Smooth muscle cell (in vitro differentiated cells): Measurements from ENCODE around the gene FGF18. TPM values are rescaled to one million over a fixed set of nuclear protein-coding genes. Genes with fewer than 3 reads are reported as not detected.

Source experiments
- DNase-seq: peaks from one replicate; lab custom pipeline; 2025; ENCODE audit not compliant: unreplicated experiment; lab: John Stamatoyannopoulos, UW
- H2AFZ ChIP-seq: fragments of 200-600 bp; sonication (generic); 2 replicates; pipeline ENCODE4 v1.6.0; 2016; ENCODE audit warnings: antibody characterized with exemption, low read depth, mild to moderate bottlenecking
- H3F3A ChIP-seq: fragments of 200-600 bp; sonication (generic); 2 replicates; pipeline ENCODE4 v1.6.0; 2017; ENCODE audit warnings: antibody characterized with exemption, low read depth
- H3K27ac ChIP-seq: fragments of 200-600 bp; sonication (generic); 2 replicates; pipeline ENCODE4 v1.5.1; 2016; ENCODE audit warnings: low read depth, mild to moderate bottlenecking
- H3K27me3 ChIP-seq: fragments of 200-600 bp; sonication (generic); 2 replicates; pipeline ENCODE4 v1.6.1; 2016; ENCODE audit warnings: low read depth, mild to moderate bottlenecking
- H3K36me3 ChIP-seq: fragments of 200-600 bp; sonication (generic); 2 replicates; pipeline ENCODE4 v1.5.1; 2016; ENCODE audit warnings: low read depth
- H3K4me1 ChIP-seq: fragments of 200-600 bp; sonication (generic); 2 replicates; pipeline ENCODE4 v1.5.1; 2016; ENCODE audit warnings: low read depth
- H3K4me2 ChIP-seq: fragments of 200-600 bp; sonication (generic); 2 replicates; pipeline ENCODE4 v1.6.0; 2016; ENCODE audit warnings: mild to moderate bottlenecking
- H3K4me3 ChIP-seq: fragments of 200-600 bp; sonication (generic); 2 replicates; pipeline ENCODE4 v1.5.1; 2016; ENCODE audit warnings: mild to moderate bottlenecking
- H3K79me2 ChIP-seq: fragments of 200-600 bp; sonication (generic); 2 replicates; pipeline ENCODE4 v1.6.0; 2016; ENCODE audit warnings: low read depth, mild to moderate bottlenecking
- H3K9ac ChIP-seq: fragments of 200-600 bp; sonication (generic); 2 replicates; pipeline ENCODE4 v1.6.0; 2016; ENCODE audit warnings: low read depth
- H3K9me3 ChIP-seq: fragments of 200-600 bp; sonication (generic); replicated peaks from 2 replicates; pipeline ENCODE4 v1.5.1; 2016; ENCODE audit warnings: low read depth
- H4K20me1 ChIP-seq: fragments of 200-600 bp; sonication (generic); 2 replicates; pipeline ENCODE4 v1.6.0; 2016; ENCODE audit warnings: low read depth
- WGBS: methylation state at CpG from one replicate; pipeline ENCODE4 v1.1.7; 2016; ENCODE audit warnings: low lambda C conversion rate; 5-methylcytosine and 5-hydroxymethylcytosine counted together
- polyA plus RNA-seq: library from polyadenylated mRNA; unstranded; fragments of >200 nt; fragmentation: Nextera tagmentation; extraction: Ambion mirVana; gene quantifications from 2 replicates; pipeline ENCODE4 v1.2.1, GENCODE V29; 2016
- total RNA-seq: library from RNA; depleted of rRNA; stranded (reverse); fragments of >200 nt; gene quantifications from 2 replicates; pipeline ENCODE4 v1.2.3, GENCODE V29; 2014
- TF ChIP-seq, protein P1 (sequence below): fragments of 200-600 bp; sonication (generic); IDR thresholded peaks from 2 replicates; pipeline ENCODE4 v1.5.1; 2017; ENCODE audit warnings: borderline replicate concordance, mild to moderate bottlenecking, antibody characterized with exemption; ENCODE audit not compliant: insufficient read depth, poor library complexity, severe bottlenecking

FGF18 gene
- total and polyA plus RNA-seq, 2 experiments from 2014 or later: 0.21 TPM; not detected in 1

GRCh38 chr5:171422902-171423663 lies 3.6 kb downstream of the FGF18 start:
- Histone ChIP-seq H3K27ac (no peak overlapping the region), H3K9ac (no peak overlapping the region), H4K20me1 (peaks cover 31% of the 10 kb centered on the region), H3K9me3 (no peaks in the 10 kb centered on the region), H2AFZ (no peak overlapping the region), H3K4me1 (peaks cover 12% of the 10 kb centered on the region), H3K36me3 (no peaks in the 10 kb centered on the region), H3K27me3 (peaks cover 16% of the 10 kb centered on the region), H3F3A (no peaks in the 10 kb centered on the region), H3K4me3 (no peak overlapping the region), H3K4me2 (no peak overlapping the region), H3K79me2 (no peaks in the 10 kb centered on the region)
- TF ChIP-seq, protein P1, sequence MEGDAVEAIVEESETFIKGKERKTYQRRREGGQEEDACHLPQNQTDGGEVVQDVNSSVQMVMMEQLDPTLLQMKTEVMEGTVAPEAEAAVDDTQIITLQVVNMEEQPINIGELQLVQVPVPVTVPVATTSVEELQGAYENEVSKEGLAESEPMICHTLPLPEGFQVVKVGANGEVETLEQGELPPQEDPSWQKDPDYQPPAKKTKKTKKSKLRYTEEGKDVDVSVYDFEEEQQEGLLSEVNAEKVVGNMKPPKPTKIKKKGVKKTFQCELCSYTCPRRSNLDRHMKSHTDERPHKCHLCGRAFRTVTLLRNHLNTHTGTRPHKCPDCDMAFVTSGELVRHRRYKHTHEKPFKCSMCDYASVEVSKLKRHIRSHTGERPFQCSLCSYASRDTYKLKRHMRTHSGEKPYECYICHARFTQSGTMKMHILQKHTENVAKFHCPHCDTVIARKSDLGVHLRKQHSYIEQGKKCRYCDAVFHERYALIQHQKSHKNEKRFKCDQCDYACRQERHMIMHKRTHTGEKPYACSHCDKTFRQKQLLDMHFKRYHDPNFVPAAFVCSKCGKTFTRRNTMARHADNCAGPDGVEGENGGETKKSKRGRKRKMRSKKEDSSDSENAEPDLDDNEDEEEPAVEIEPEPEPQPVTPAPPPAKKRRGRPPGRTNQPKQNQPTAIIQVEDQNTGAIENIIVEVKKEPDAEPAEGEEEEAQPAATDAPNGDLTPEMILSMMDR: no peak
- WGBS: 78% methylated on average over 26 of the region's 26 CpGs
- no peak for DNase-seq

GRCh38 chr5:171424726-171425125 lies 5.3 kb downstream of the FGF18 start:
- DNase-seq: no peak
- Histone ChIP-seq H3K27ac (no peak overlapping the region), H3F3A (no peaks in the 10 kb centered on the region), H3K79me2 (no peaks in the 10 kb centered on the region), H2AFZ (no peak overlapping the region), H4K20me1 (peaks cover 16% of the 10 kb centered on the region), H3K36me3 (no peaks in the 10 kb centered on the region), H3K9ac (no peak overlapping the region), H3K4me2 (no peak overlapping the region), H3K4me1 (peaks cover 9% of the 10 kb centered on the region), H3K4me3 (no peak overlapping the region), H3K27me3 (peaks cover 16% of the 10 kb centered on the region), H3K9me3 (no peaks in the 10 kb centered on the region)
- TF ChIP-seq, protein P1: no peak
- WGBS: 38% methylated on average over 4 of the region's 5 CpGs

DNA sequence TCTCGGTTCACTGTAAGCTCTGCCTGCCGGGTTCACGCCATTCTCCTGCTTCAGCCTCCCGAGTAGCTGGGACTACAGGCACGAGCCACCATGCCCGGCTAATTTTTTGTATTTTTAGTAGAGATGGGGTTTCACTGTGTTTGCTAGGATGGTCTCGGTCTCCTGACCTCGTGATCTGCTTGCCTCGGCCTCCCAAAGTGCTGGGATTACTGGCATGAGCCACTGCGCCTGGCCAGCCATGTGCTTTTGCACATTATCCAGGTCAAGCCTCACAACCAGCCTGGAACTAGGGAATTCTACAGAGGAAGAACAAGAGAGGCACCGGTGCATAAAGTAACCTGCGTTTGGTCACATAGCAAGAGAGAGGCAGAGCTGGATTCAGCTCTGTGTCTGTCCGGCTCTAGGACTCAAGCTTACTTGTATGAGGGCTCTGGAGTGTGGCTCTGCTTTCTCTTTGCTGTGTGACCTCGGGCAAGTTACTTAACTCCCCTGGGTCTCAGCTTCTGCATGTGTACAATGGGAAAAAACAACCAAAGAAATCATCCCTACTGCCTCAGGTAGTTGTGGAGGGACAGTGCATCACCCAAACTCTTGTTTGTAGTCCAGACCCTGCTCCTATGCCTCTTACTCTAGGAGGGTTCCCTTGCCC lies 6.3 kb downstream of the FGF18 start:
- H3K4me2 ChIP-seq: no peak overlapping the region
- no peak overlapping the region for H3K27ac ChIP-seq
- peaks cover 2% of the 10 kb centered on the region for H3K4me1 ChIP-seq
- H3K4me3 ChIP-seq: no peak overlapping the region
- H3K9ac ChIP-seq: no peak overlapping the region
- no peak for DNase-seq
- WGBS: 90% methylated on average over 14 of the region's 14 CpGs
- TF ChIP-seq, protein P1: no peak
- no peaks in the 10 kb centered on the region for H3K36me3 ChIP-seq
- H3K27me3 ChIP-seq: peaks cover 9% of the 10 kb centered on the region
- no peaks in the 10 kb centered on the region for H3K9me3 ChIP-seq
- no peak overlapping the region for H2AFZ ChIP-seq
- no peaks in the 10 kb centered on the region for H3K79me2 ChIP-seq
- peaks cover 9% of the 10 kb centered on the region for H4K20me1 ChIP-seq
- no peaks in the 10 kb centered on the region for H3F3A ChIP-seq
